CD4-positive, alpha-beta T cell (primary cell): ENCODE measurements around the gene ARHGEF37. TPM values are rescaled to one million over a fixed set of nuclear protein-coding genes. Genes with fewer than 3 reads are reported as not detected.
A peak's percentile ranks its signal among the peaks of the same experiment; 100 is the strongest.

ENCODE experiments used
- ATAC-seq: fragments of 200-7000 bp; cut with Tn5 transposase; one replicate; pipeline ENCODE4 v1.10.0; 2022; ENCODE audit warnings: mild to moderate bottlenecking; ENCODE audit not compliant: poor library complexity
- CTCF ChIA-PET: fragments of 350-600 bp; sonication (Branson Sonifier 250); formaldehyde crosslinking; loops from one replicate; lab custom pipeline; 2021; ENCODE audit warnings: antibody characterized with exemption, inconsistent platforms; lab: Charles Lee
- POLR2A ChIA-PET: fragments of 350-600 bp; sonication (Branson Sonifier 250); formaldehyde crosslinking; loops from one replicate; lab custom pipeline; 2021; ENCODE audit warnings: antibody characterized with exemption, inconsistent platforms; lab: Charles Lee
- DNase-seq, 14 experiments: peaks; one replicate each; pipeline ENCODE4 v3.0.0-alpha.2; 2013 to 2020; ENCODE audit warnings: mixed read lengths in 2 of 14
- H3K27ac ChIP-seq, 2 donors: one replicate each; pipeline versions ENCODE4 v1.5.1 to v1.7.0; 2013; ENCODE audit warnings: low read length in 2 of 2, low read depth in 1 of 2, mild to moderate bottlenecking in 1 of 2
- H3K27me3 ChIP-seq, 2 experiments: 1 replicate in 1 of 2; 2 replicates in 1 of 2; pipeline versions ENCODE4 v1.6.1 to v1.7.0; 2013; ENCODE audit warnings: low read length in 2 of 2, control low read depth in 1 of 2, mild to moderate bottlenecking in 1 of 2, moderate library complexity in 1 of 2; ENCODE audit not compliant: insufficient read depth in 2 of 2, control insufficient read depth in 1 of 2
- H3K36me3 ChIP-seq: one replicate; pipeline ENCODE4 v1.6.1; 2013; ENCODE audit warnings: low read length, control low read depth; ENCODE audit not compliant: insufficient read depth
- H3K4me1 ChIP-seq: one replicate; pipeline ENCODE4 v1.6.1; 2013; ENCODE audit warnings: low read length, control low read depth; ENCODE audit not compliant: insufficient read depth
- H3K4me3 ChIP-seq: one replicate; pipeline ENCODE4 v1.5.1; 2013; ENCODE audit warnings: mild to moderate bottlenecking, low read length, moderate library complexity
- H3K9me3 ChIP-seq, 2 experiments: 1 replicate in 1 of 2; 2 replicates in 1 of 2; pipeline versions ENCODE4 v1.6.1 to v1.7.0; 2013; ENCODE audit warnings: low read length in 2 of 2, mild to moderate bottlenecking in 2 of 2, control low read depth in 1 of 2, moderate library complexity in 1 of 2; ENCODE audit not compliant: control insufficient read depth in 1 of 2, insufficient read depth in 1 of 2
- H3K27ac Mint-ChIP-seq: one replicate; pipeline ENCODE4 v1.8.0; 2020; ENCODE audit warnings: mixed read lengths
- H3K27me3 Mint-ChIP-seq: one replicate; pipeline ENCODE4 v1.8.0; 2021; ENCODE audit warnings: mixed read lengths
- H3K36me3 Mint-ChIP-seq: one replicate; pipeline ENCODE4 v1.8.0; 2021; ENCODE audit warnings: low read depth, mixed read lengths
- H3K4me1 Mint-ChIP-seq: one replicate; pipeline ENCODE4 v1.8.0; 2021; ENCODE audit warnings: low read depth, mixed read lengths
- H3K4me3 Mint-ChIP-seq: one replicate; pipeline ENCODE4 v1.8.0; 2020; ENCODE audit warnings: mild to moderate bottlenecking, mixed read lengths
- H3K9me3 Mint-ChIP-seq: one replicate; pipeline ENCODE4 v1.8.0; 2020; ENCODE audit warnings: mixed read lengths
- intact Hi-C, 2 experiments: fragments of 100-400 bp; cut with DNase I in 1 of 2; cut with micrococcal nuclease in 1 of 2; formaldehyde crosslinking; loops; one replicate each; pipeline versions ENCODE4 v1.15.1 to v1.9.0; 2023 to 2025; cut with DNase I, micrococcal nuclease
- total RNA-seq, 174 experiments: library from RNA in 2 of 174; stranded (reverse) in 2 of 174; gene quantifications; one replicate each; pipeline ENCODE4 v1.2.3 and lab custom pipeline; 2021 to 2026
- TF ChIP-seq, protein P1 (sequence below): fragments of 200-600 bp; IDR thresholded peaks from one replicate; pipeline ENCODE4 v1.8.0; 2022; ENCODE audit warnings: antibody characterized with exemption, mild to moderate bottlenecking

Gene ARHGEF37
- total RNA-seq, 2 experiments from 2014 or later, result 0.41 TPM; not detected in 1

DNA sequence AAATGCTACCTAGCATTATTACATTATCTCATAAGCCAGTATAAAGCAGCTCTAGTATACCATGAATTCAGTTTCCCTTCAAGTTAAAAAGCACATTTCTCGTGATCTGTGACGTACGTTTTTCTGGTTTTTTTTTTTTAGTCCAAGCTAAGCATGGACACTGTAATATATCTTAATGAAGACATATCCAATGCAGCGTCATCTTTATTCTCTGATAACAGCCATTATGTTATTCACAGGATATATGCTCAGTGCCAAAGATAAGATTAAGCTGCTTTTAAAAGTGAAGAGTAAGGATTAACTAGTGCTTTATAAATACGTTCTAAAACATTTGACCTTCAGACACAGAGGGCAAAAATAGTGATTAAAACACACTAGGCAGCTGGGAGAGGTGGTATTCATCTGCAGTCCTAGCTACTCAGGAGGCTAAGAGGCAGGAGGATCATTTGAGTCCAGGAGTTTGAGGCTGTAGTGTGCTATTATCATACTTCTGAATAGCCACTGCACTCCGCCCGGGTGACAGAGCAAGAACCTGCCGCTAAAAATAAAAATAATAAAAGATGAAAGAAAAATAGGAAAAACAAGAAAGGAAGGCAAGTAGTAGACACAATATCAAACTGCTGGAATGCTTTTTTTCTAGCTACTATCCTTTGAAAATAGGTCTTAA, 37.8 kb upstream of the ARHGEF37 start:
- DNase-seq (no peak), ATAC-seq (no peak)
- Histone ChIP-seq H3K4me1 (peaks cover 49% of the 10 kb centered on the region), H3K27me3 (no peaks in the 10 kb centered on the region), H3K9me3 (no peaks in the 10 kb centered on the region), H3K4me3 (no peak overlapping the region), H3K27ac (no peak overlapping the region), H3K36me3 (peaks cover 58% of the 10 kb centered on the region)
- ChIA-PET CTCF (interaction anchor here (1.3 to 1.6 kb wide), 2 partner anchors 8 to 20 kb away, joined by 5 read pairs; partner anchors contain the start of gene CSNK1A1), POLR2A (interaction anchor here (1.0 to 3.3 kb wide), 3 partner anchors 7 to 19 kb away, joined by 3 to 16 read pairs (median 5); partner anchors contain the start of gene CSNK1A1)
- TF ChIP-seq, protein P1, sequence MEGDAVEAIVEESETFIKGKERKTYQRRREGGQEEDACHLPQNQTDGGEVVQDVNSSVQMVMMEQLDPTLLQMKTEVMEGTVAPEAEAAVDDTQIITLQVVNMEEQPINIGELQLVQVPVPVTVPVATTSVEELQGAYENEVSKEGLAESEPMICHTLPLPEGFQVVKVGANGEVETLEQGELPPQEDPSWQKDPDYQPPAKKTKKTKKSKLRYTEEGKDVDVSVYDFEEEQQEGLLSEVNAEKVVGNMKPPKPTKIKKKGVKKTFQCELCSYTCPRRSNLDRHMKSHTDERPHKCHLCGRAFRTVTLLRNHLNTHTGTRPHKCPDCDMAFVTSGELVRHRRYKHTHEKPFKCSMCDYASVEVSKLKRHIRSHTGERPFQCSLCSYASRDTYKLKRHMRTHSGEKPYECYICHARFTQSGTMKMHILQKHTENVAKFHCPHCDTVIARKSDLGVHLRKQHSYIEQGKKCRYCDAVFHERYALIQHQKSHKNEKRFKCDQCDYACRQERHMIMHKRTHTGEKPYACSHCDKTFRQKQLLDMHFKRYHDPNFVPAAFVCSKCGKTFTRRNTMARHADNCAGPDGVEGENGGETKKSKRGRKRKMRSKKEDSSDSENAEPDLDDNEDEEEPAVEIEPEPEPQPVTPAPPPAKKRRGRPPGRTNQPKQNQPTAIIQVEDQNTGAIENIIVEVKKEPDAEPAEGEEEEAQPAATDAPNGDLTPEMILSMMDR, result no peak
- peak overlapping the region; percentile 16 for H3K27ac Mint-ChIP-seq
- H3K4me1 Mint-ChIP-seq, result peaks cover 74% of the 10 kb centered on the region
- H3K36me3 Mint-ChIP-seq, result peaks cover 80% of the 10 kb centered on the region
- no peaks in the 10 kb centered on the region for H3K9me3 Mint-ChIP-seq
- H3K27me3 Mint-ChIP-seq, result no peaks in the 10 kb centered on the region
- peak overlapping the region; percentile 17 for H3K4me3 Mint-ChIP-seq
- intact Hi-C loops, result loop anchor here in 1 of 2 experiments (5.0 kb wide), 1 partner anchor 36 kb away; no protein-coding TSS in a partner anchor

DNA sequence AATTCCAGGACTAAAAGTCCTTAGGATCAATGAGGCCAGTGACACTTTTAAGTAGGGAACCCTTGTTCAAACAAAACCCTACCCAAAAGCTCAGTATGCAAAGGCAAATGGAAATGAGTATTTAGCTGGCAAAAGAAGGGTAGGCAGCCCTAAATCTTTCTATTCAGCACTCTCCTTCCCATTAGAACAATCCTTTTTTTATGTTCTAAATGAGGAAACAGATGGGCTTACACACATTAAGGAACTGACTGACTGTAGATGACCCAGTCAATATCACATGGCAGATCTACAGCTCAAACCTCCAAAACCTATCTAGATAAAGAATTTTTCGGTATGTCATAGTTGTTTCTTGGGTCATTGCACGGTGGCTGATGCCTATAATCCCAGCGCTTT, 37.3 kb upstream of the ARHGEF37 start:
- Histone ChIP-seq H3K27me3 (no peaks in the 10 kb centered on the region), H3K27ac (no peak overlapping the region), H3K4me3 (no peak overlapping the region), H3K9me3 (no peaks in the 10 kb centered on the region), H3K4me1 (peaks cover 54% of the 10 kb centered on the region), H3K36me3 (peaks cover 59% of the 10 kb centered on the region)
- intact Hi-C loops, result loop anchor here in 1 of 2 experiments (5.0 kb wide), 1 partner anchor 37 kb away; no protein-coding TSS in a partner anchor
- Mint-ChIP-seq H3K27me3 (no peaks in the 10 kb centered on the region), H3K4me1 (peaks cover 78% of the 10 kb centered on the region), H3K4me3 (no peak overlapping the region), H3K27ac (peak overlapping the region; percentile 16), H3K9me3 (no peaks in the 10 kb centered on the region), H3K36me3 (peaks cover 85% of the 10 kb centered on the region)
- DNase-seq (no peak), ATAC-seq (no peak)
- POLR2A ChIA-PET, result interaction anchor here (1.1 kb wide), 1 partner anchor 19 kb away, joined by 3 read pairs; no protein-coding TSS in a partner anchor
- CTCF ChIA-PET, result interaction anchor here (1.3 to 1.6 kb wide), 3 partner anchors 8 to 20 kb away, joined by 3 to 5 read pairs (median 5); partner anchors contain the start of gene CSNK1A1
- TF ChIP-seq, protein P1, result no peak

DNA sequence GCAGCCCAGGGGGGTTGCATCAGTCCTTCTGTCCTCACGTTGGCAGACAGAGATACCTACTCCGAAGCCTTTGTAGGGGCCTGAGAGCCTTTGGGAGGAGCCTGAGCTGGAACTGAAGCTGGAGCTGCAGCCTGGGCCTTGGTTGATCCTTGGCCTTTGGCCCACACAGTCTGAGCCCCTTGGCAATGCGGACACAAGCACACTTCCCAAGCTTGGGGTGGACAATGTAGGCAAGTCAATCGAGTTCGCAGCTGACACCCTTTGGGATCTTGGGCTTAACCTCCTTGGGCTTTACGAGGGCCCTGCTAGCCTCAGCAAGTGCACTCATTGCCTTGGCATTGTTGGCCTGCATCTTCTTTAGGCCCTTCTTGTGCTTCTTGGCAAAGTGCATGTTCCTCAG, 36.0 kb upstream of the ARHGEF37 start:
- ChIA-PET CTCF (interaction anchor here (1.3 kb wide), 1 partner anchor 11 kb away, joined by 3 read pairs; no protein-coding TSS in a partner anchor), POLR2A (interaction anchor here (1.1 kb wide), 1 partner anchor 26 kb away, joined by 3 read pairs; no protein-coding TSS in a partner anchor)
- intact Hi-C loops, result loop anchor here in 1 of 2 experiments (5.0 kb wide), 1 partner anchor 48 kb away; no protein-coding TSS in a partner anchor
- ATAC-seq (no peak), DNase-seq (no peak)
- Histone ChIP-seq H3K27ac (no peak overlapping the region), H3K27me3 (no peaks in the 10 kb centered on the region), H3K9me3 (no peaks in the 10 kb centered on the region), H3K4me1 (peaks cover 55% of the 10 kb centered on the region), H3K36me3 (peaks cover 56% of the 10 kb centered on the region), H3K4me3 (no peak overlapping the region)
- H3K27me3 Mint-ChIP-seq, result no peaks in the 10 kb centered on the region
- H3K27ac Mint-ChIP-seq, result no peak overlapping the region
- H3K4me1 Mint-ChIP-seq, result peaks cover 77% of the 10 kb centered on the region
- peak overlapping the region; percentile 67 for H3K4me3 Mint-ChIP-seq
- peaks cover 89% of the 10 kb centered on the region for H3K36me3 Mint-ChIP-seq
- TF ChIP-seq, protein P1, result no peak
- no peaks in the 10 kb centered on the region for H3K9me3 Mint-ChIP-seq
